A549 treated with GW870086 at 1 μM for 4 hours (cell line): ENCODE data around the gene RNF212. TPM values are rescaled to one million over a fixed set of nuclear protein-coding genes. Genes with fewer than 3 reads are reported as not detected.

Source experiments
- total RNA-seq: library from RNA; stranded (reverse); fragments of 200-300 nt; extraction: Qiagen RNA extraction; gene quantifications from 5 replicates; pipeline ENCODE4 v1.2.3, GENCODE V29; 2022; ENCODE audit warnings: low read depth

Gene RNF212, protein sequence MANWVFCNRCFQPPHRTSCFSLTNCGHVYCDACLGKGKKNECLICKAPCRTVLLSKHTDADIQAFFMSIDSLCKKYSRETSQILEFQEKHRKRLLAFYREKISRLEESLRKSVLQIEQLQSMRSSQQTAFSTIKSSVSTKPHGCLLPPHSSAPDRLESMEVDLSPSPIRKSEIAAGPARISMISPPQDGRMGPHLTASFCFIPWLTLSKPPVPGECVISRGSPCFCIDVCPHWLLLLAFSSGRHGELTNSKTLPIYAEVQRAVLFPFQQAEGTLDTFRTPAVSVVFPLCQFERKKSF
- total RNA-seq = 1.8 to 3.5 TPM (median 2.7 TPM) in 5 replicates

DNA sequence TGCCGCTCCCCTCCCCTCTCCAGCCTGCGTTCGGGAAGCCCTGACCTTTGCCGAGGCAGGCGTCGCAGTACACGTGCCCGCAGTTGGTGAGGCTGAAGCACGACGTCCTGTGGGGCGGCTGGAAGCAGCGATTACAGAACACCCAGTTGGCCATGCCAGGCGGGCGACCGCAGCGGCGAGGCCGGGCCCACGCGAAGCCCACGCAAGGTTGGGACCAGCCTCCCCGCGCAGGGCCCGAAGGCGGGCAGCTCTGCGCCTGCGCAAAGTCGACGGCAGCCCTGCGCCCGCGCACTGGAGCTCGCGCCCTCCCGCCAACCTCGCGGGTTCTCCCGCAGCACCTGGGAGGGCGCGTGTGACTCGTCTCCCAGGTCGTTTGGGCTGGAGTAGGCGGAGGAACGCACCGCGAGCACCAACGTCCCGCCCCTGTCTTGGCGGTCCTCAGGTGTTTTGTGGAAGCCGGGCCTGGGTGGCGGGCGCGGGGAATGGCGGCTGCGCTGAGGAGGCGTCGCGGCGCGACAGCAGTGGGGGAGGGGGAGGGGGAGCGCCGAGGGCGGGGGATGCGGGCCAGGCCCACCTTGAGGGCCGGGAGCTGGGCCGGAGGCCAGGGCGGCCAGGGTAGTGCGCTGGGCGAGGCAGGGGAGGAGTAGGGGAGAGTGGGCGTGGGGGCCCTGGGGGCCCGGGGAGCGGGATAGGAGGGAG, at the start of gene RNF212:
Gene RNF212, minus strand, starts transcription at position 254 of the 699 bp plus-strand sequence. Its CDS starts 100 bp downstream, at position 154.

Other genes starting within 250 kb of the RNF212 start
- gene GAK, start 181.2 kb downstream of the RNF212 start, total RNA-seq = 36.0 to 50.8 TPM (median 50.3 TPM) in 5 replicates
- gene TMEM175, start 181.1 kb downstream of the RNF212 start, total RNA-seq = 8.1 to 10.2 TPM (median 9.6 TPM) in 5 replicates
- 4.6 to 8.5 TPM (median 7.6 TPM) in 5 replicates for gene DGKQ, start 140.0 kb downstream of the RNF212 start, total RNA-seq
- gene IDUA, start 126.5 kb downstream of the RNF212 start, total RNA-seq = 7.9 to 15.2 TPM (median 11.3 TPM) in 5 replicates
- gene SLC26A1, start 120.2 kb downstream of the RNF212 start, total RNA-seq = 0.14 to 0.27 TPM (median 0.23 TPM) in 5 replicates
- 15.5 to 22.5 TPM (median 18.9 TPM) in 5 replicates for gene FGFRL1, start 101.9 kb downstream of the RNF212 start, total RNA-seq
- 0.09 to 0.80 TPM (median 0.30 TPM) in 5 replicates for gene SPON2, start 59.0 kb upstream of the RNF212 start, total RNA-seq
- 75.9 to 88.1 TPM (median 82.0 TPM) in 5 replicates for gene CTBP1, start 135.6 kb upstream of the RNF212 start, total RNA-seq
- gene MAEA, start 176.3 kb upstream of the RNF212 start, total RNA-seq = 53.9 to 62.0 TPM (median 60.1 TPM) in 5 replicates
- gene UVSSA, start 233.6 kb upstream of the RNF212 start, total RNA-seq = 3.2 to 5.3 TPM (median 4.4 TPM) in 5 replicates